HepG2 (cell line): Measurements from ENCODE around the gene MAPRE3. TPM values are rescaled to one million over a fixed set of nuclear protein-coding genes. Genes with fewer than 3 reads are reported as not detected.

ENCODE experiments used
- ATAC-seq: fragments of 200-7000 bp; cut with Tn5 transposase; 3 replicates; pipeline ENCODE4 v1.9.1; 2020; ENCODE audit warnings: mild to moderate bottlenecking, moderate library complexity
- BruUV-seq: library from RNA; stranded (reverse); fragments of 400-500 nt; replicated peaks from 2 replicates; lab custom pipeline; 2021; lab: Mats Ljungman, UMichigan
- CTCF ChIA-PET: fragments of 300-600 bp; formaldehyde crosslinking; extraction: SDS; loops from one replicate; lab custom pipeline; 2021; ENCODE audit warnings: low total read pairs, inconsistent platforms, low intra/inter-chr PET ratio; lab: Yijun Ruan, JAX
- POLR2A ChIA-PET: fragments of 350-600 bp; sonication (Branson Sonifier 250); formaldehyde crosslinking; loops from one replicate; lab custom pipeline; 2020; ENCODE audit warnings: antibody characterized with exemption, inconsistent platforms; lab: Yijun Ruan, JAX
- DNase-seq: peaks from one replicate; pipeline ENCODE4 v3.0.0-alpha.2; 2015; ENCODE audit warnings: low spot score
- FAIRE-seq: peaks from 3 replicates; lab custom pipeline; 2011; peaks lifted over from hg19 to GRCh38; lab: Jason Lieb, UNC
- H2AFZ ChIP-seq: one replicate; pipeline ENCODE4 v1.6.1; 2011; ENCODE audit warnings: low read length, inconsistent platforms
- H3K27ac ChIP-seq: fragments of 300-600 bp; 3 replicates; pipeline ENCODE4 v1.8.0; 2011; ENCODE audit warnings: mixed run types, mild to moderate bottlenecking, mixed read lengths, low read length, inconsistent platforms; ENCODE audit not compliant: insufficient read depth; ENCODE audit errors: extremely low read length
- H3K27me3 ChIP-seq, 2 experiments: fragments of 200-600 bp in 1 of 2; 2 replicates in 1 of 2; 3 replicates in 1 of 2; pipeline versions ENCODE4 v1.6.0 to v1.8.0; 2011; ENCODE audit warnings: low read length in 2 of 2, mild to moderate bottlenecking in 2 of 2, moderate library complexity in 2 of 2, inconsistent platforms in 1 of 2; ENCODE audit not compliant: insufficient read depth in 2 of 2, control insufficient read depth in 1 of 2
- H3K36me3 ChIP-seq, 2 experiments: fragments of 200-600 bp in 1 of 2; replicated peaks in 1 of 2; 2 replicates in 1 of 2; 3 replicates in 1 of 2; pipeline versions ENCODE4 v1.5.1 to v1.8.0; 2011; ENCODE audit warnings: low read length in 2 of 2, inconsistent platforms in 1 of 2; ENCODE audit not compliant: insufficient read depth in 2 of 2, control insufficient read depth in 1 of 2
- H3K4me1 ChIP-seq: 2 replicates; pipeline ENCODE4 v1.5.1; 2012; ENCODE audit warnings: low read length, inconsistent platforms; ENCODE audit not compliant: insufficient read depth
- H3K4me2 ChIP-seq: 2 replicates; pipeline ENCODE4 v1.6.0; 2011; ENCODE audit warnings: low read depth, low read length, inconsistent platforms
- H3K4me3 ChIP-seq, 3 experiments: fragments of 200-600 bp in 1 of 3; sonication (generic), shearing (Covaris generic) in 1 of 3; replicated peaks in 1 of 3; 2 replicates each; pipeline ENCODE4 v1.5.1; 2011 to 2016; ENCODE audit warnings: low read length in 3 of 3, inconsistent platforms in 2 of 3, low read depth in 2 of 3, mild to moderate bottlenecking in 2 of 3, control low read depth in 1 of 3, mixed read lengths in 1 of 3; ENCODE audit not compliant: insufficient read depth in 1 of 3
- H3K79me2 ChIP-seq: one replicate; pipeline ENCODE4 v1.6.1; 2011; ENCODE audit warnings: low read length, inconsistent platforms; ENCODE audit not compliant: insufficient read depth
- H3K9ac ChIP-seq: 2 replicates; pipeline ENCODE4 v1.6.0; 2011; ENCODE audit warnings: mild to moderate bottlenecking, low read depth, low read length, inconsistent platforms; ENCODE audit not compliant: insufficient read depth
- H3K9me3 ChIP-seq: 2 replicates; pipeline ENCODE4 v1.5.1; 2012; ENCODE audit warnings: mild to moderate bottlenecking, low read length
- H4K20me1 ChIP-seq: 2 replicates; pipeline ENCODE4 v1.6.0; 2011; ENCODE audit warnings: inconsistent platforms, mild to moderate bottlenecking, low read length, moderate library complexity; ENCODE audit not compliant: insufficient read depth
- ELF3 ChIP-seq: IDR thresholded peaks from 2 replicates; pipeline ENCODE4 v1.6.1; 2016; ENCODE audit warnings: missing genetic modification reagents, missing compliant biosample characterization
- MAFG ChIP-seq: sonication (generic); formaldehyde crosslinking; IDR thresholded peaks from 2 replicates; pipeline ENCODE4 v1.5.1; 2020; ENCODE audit warnings: mild to moderate bottlenecking, missing genetic modification reagents
- ONECUT2 ChIP-seq: sonication (generic); formaldehyde crosslinking; IDR thresholded peaks from 2 replicates; pipeline ENCODE4 v1.4.0; 2020; ENCODE audit warnings: missing genetic modification reagents
- RXRA ChIP-seq: sonication (generic); formaldehyde crosslinking; IDR thresholded peaks from 2 replicates; pipeline ENCODE4 v1.5.1; 2020; ENCODE audit warnings: missing genetic modification reagents
- TEAD2 ChIP-seq: sonication (generic); formaldehyde crosslinking; IDR thresholded peaks from 2 replicates; pipeline ENCODE4 v1.9.0; 2021; ENCODE audit warnings: missing genetic modification reagents
- ZNF629 ChIP-seq: sonication (generic); formaldehyde crosslinking; conservative IDR thresholded peaks from 2 replicates; pipeline ENCODE4 v1.5.0; 2020; ENCODE audit warnings: missing genetic modification reagents
- WGBS: methylation state at CpG from one replicate; pipeline ENCODE4 v1.1.6; 2017; ENCODE audit warnings: low lambda C conversion rate; 5-methylcytosine and 5-hydroxymethylcytosine counted together
- in situ Hi-C: cut with HindIII; loops from 2 replicates; pipeline ENCODE4 v1.10.0; 2017; ENCODE audit warnings: low pct_unique_long_range_greater_than_20kb; ENCODE audit not compliant: extremely low pct_ligation_motif_present
- intact Hi-C: fragments of 100-400 bp; cut with micrococcal nuclease; formaldehyde crosslinking; loops from one replicate; pipeline ENCODE4 v1.10.0; 2022; ENCODE audit not compliant: unreplicated experiment
- polyA plus RNA-seq, 8 experiments: library from polyadenylated mRNA; depleted of rRNA in 3 of 8; stranded (reverse) in 7 of 8; unstranded in 1 of 8; fragments of >200 nt; fragmentation: Illumina TruSeq in 4 of 8; extraction: Trizol in 4 of 8; gene quantifications; 2 replicates each; pipeline versions ENCODE4 v1.2.1 to v1.2.3, GENCODE V29; 2011 to 2016; ENCODE audit warnings: low read depth in 4 of 8, missing spikeins in 1 of 8, mixed read lengths in 1 of 8; ENCODE audit not compliant: insufficient read depth in 1 of 8
- total RNA-seq, 5 experiments: library from RNA; depleted of rRNA; stranded (reverse); fragments of >200 nt; fragmentation: Illumina TruSeq; extraction: Trizol; gene quantifications; 2 replicates each; pipeline ENCODE4 v1.2.3, GENCODE V29; 2016; ENCODE audit warnings: low read depth in 1 of 5
- TF ChIP-seq, protein P1 (sequence below): sonication (generic); formaldehyde crosslinking; conservative IDR thresholded peaks from 2 replicates; pipeline ENCODE4 v1.8.1; 2023; ENCODE audit warnings: missing genetic modification reagents
- TF ChIP-seq, protein P2 (sequence below): sonication (generic); formaldehyde crosslinking; IDR thresholded peaks from 2 replicates; pipeline ENCODE4 v1.4.0; 2020; ENCODE audit warnings: missing genetic modification reagents

MAPRE3 gene
- total and polyA plus RNA-seq, 2 of the 13 experiments (the other 11 are each of a cell fraction or from before 2014, with no cell fraction given), result 0.31 to 0.91 TPM

DNA sequence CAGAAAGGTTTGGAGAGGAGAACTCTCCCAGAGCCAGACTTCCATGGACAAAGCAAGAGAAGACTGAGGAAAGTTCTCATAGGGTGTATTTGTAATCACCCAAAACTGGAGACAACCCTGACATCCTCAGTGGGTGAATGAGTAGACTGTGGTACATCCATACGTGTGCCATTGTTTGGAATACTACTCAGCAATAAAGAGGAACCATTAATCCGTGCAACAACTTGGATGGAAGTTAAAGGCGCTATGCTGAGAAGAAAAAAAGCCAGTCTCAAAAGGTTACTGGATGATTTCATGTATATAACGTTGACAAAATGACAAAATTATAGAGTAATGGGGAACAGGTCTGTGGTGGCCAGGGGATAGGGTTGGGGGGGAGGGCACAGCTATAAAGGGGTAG, 38.2 kb downstream of the MAPRE3 start:
- in situ Hi-C loops (no loop called here), intact Hi-C loops (no loop called here)
- no peaks in the 10 kb centered on the region for H3K36me3 ChIP-seq
- CTCF ChIA-PET, result no interaction called here
- H2AFZ ChIP-seq, result no peak overlapping the region
- no peaks in the 10 kb centered on the region for H3K27me3 ChIP-seq
- no peak for FAIRE-seq
- no peaks in the 10 kb centered on the region for H3K9me3 ChIP-seq
- WGBS, result 42% methylated on average over 4 of the region's 4 CpGs
- no peak for ATAC-seq
- POLR2A ChIA-PET, result no interaction called here
- no peaks in the 10 kb centered on the region for H3K79me2 ChIP-seq
- H3K4me1 ChIP-seq, result peaks cover 15% of the 10 kb centered on the region
- BruUV-seq, result no TSS peak
- no peak overlapping the region for H3K27ac ChIP-seq
- no peak for DNase-seq
- H4K20me1 ChIP-seq, result no peaks in the 10 kb centered on the region
- H3K4me2 ChIP-seq, result no peak overlapping the region
- no peak for TF ChIP-seq MAFG (CRISPR knock-in tag)
- TF ChIP-seq ONECUT2 (CRISPR knock-in tag), result no peak
- TF ChIP-seq ELF3 (CRISPR knock-in tag), result no peak
- TF ChIP-seq, all 625 proteins: peak for 0
- Histone ChIP-seq H3K9ac (no peak overlapping the region), H3K4me3 (no peak overlapping the region)

DNA sequence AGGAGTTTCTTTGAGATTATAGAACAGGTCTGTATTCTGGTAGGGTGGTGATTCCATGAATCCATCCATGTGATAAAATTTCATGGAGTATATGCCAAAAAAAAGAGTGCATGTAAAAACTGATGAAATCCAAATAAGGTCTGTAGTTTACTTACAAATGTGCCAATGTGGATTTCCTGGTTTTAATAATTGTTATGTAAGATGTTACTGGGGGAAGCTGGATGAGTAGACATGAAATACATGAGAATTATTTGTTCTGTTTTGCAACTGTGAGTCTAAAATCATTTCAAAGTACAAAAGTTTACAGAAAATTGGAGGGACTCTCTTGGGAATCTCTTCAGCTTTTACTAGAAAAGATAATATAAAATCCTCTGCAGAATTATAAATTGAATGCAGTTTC, 38.6 kb downstream of the MAPRE3 start:
- FAIRE-seq (no peak), DNase-seq (no peak), ATAC-seq (no peak)
- TF ChIP-seq, protein P1, sequence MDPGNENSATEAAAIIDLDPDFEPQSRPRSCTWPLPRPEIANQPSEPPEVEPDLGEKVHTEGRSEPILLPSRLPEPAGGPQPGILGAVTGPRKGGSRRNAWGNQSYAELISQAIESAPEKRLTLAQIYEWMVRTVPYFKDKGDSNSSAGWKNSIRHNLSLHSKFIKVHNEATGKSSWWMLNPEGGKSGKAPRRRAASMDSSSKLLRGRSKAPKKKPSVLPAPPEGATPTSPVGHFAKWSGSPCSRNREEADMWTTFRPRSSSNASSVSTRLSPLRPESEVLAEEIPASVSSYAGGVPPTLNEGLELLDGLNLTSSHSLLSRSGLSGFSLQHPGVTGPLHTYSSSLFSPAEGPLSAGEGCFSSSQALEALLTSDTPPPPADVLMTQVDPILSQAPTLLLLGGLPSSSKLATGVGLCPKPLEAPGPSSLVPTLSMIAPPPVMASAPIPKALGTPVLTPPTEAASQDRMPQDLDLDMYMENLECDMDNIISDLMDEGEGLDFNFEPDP (CRISPR knock-in tag), result no peak
- no peak for TF ChIP-seq ZNF629 (CRISPR knock-in tag)
- TF ChIP-seq TEAD2 (CRISPR knock-in tag), result no peak
- TF ChIP-seq, protein P2, sequence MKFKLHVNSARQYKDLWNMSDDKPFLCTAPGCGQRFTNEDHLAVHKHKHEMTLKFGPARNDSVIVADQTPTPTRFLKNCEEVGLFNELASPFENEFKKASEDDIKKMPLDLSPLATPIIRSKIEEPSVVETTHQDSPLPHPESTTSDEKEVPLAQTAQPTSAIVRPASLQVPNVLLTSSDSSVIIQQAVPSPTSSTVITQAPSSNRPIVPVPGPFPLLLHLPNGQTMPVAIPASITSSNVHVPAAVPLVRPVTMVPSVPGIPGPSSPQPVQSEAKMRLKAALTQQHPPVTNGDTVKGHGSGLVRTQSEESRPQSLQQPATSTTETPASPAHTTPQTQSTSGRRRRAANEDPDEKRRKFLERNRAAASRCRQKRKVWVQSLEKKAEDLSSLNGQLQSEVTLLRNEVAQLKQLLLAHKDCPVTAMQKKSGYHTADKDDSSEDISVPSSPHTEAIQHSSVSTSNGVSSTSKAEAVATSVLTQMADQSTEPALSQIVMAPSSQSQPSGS, result no peak
- TF ChIP-seq RXRA, result no peak
- in situ Hi-C loops (no loop called here), intact Hi-C loops (no loop called here)
- H2AFZ ChIP-seq, result no peak overlapping the region
- H3K79me2 ChIP-seq, result no peaks in the 10 kb centered on the region
- no peaks in the 10 kb centered on the region for H3K36me3 ChIP-seq
- H3K27ac ChIP-seq, result no peak overlapping the region
- no peaks in the 10 kb centered on the region for H3K27me3 ChIP-seq
- POLR2A ChIA-PET, result no interaction called here
- H3K4me3 ChIP-seq, result no peak overlapping the region
- CTCF ChIA-PET, result no interaction called here
- H4K20me1 ChIP-seq, result no peaks in the 10 kb centered on the region
- BruUV-seq, result no TSS peak
- no peak overlapping the region for H3K4me2 ChIP-seq
- no peak overlapping the region for H3K9ac ChIP-seq
- peaks cover 15% of the 10 kb centered on the region for H3K4me1 ChIP-seq
- H3K9me3 ChIP-seq, result no peaks in the 10 kb centered on the region
